H9 (cell line): ENCODE data around the gene MATK. TPM values are rescaled to one million over a fixed set of nuclear protein-coding genes. Genes with fewer than 3 reads are reported as not detected.

Experiments used
- DNase-seq: peaks from one replicate; pipeline ENCODE4 v3.0.0-alpha.2; 2017
- H2AFZ ChIP-seq: one replicate; pipeline ENCODE4 v1.6.1; 2013; ENCODE audit warnings: mild to moderate bottlenecking, low read length, control low read depth, moderate library complexity
- H2AK5ac ChIP-seq: 2 replicates; pipeline ENCODE4 v1.6.1; 2013; ENCODE audit warnings: low read length, control low read depth, mixed read lengths; ENCODE audit not compliant: insufficient read length
- H2BK120ac ChIP-seq: one replicate; pipeline ENCODE4 v1.6.1; 2013; ENCODE audit warnings: low read depth, mild to moderate bottlenecking, low read length, control low read depth, inconsistent platforms; ENCODE audit not compliant: poor library complexity, severe bottlenecking
- H2BK12ac ChIP-seq: 2 replicates; pipeline ENCODE4 v1.6.1; 2013; ENCODE audit warnings: low read length, control low read depth, mixed read lengths, low read depth; ENCODE audit not compliant: insufficient read length
- H2BK15ac ChIP-seq: 2 replicates; pipeline ENCODE4 v1.6.1; 2013; ENCODE audit warnings: low read depth, low read length, control low read depth
- H2BK20ac ChIP-seq: one replicate; pipeline ENCODE4 v1.6.1; 2013; ENCODE audit warnings: low read depth, mild to moderate bottlenecking, low read length, control low read depth, inconsistent platforms; ENCODE audit not compliant: poor library complexity, severe bottlenecking
- H2BK5ac ChIP-seq: 2 replicates; pipeline ENCODE4 v1.6.1; 2013; ENCODE audit warnings: low read length, control low read depth, mixed read lengths; ENCODE audit not compliant: insufficient read length
- H3K14ac ChIP-seq: 2 replicates; pipeline ENCODE4 v1.6.1; 2013; ENCODE audit warnings: low read length, control low read depth; ENCODE audit not compliant: insufficient read depth
- H3K18ac ChIP-seq: 2 replicates; pipeline ENCODE4 v1.6.1; 2013; ENCODE audit warnings: low read depth, mild to moderate bottlenecking, mixed read lengths, low read length, control low read depth; ENCODE audit not compliant: insufficient read length
- H3K23ac ChIP-seq: 2 replicates; pipeline ENCODE4 v1.6.1; 2013; ENCODE audit warnings: low read length, control low read depth, mixed read lengths, low read depth; ENCODE audit not compliant: insufficient read length
- H3K23me2 ChIP-seq: 2 replicates; pipeline ENCODE4 v1.6.1; 2013; ENCODE audit warnings: low read depth, mild to moderate bottlenecking, mixed read lengths, low read length, control low read depth; ENCODE audit not compliant: insufficient read length, poor library complexity, severe bottlenecking
- H3K27ac ChIP-seq: 2 replicates; pipeline ENCODE4 v1.5.1; 2013; ENCODE audit warnings: low read length, control low read depth, mixed read lengths, low read depth; ENCODE audit not compliant: insufficient read length
- H3K27me3 ChIP-seq: 2 replicates; pipeline ENCODE4 v1.6.1; 2013; ENCODE audit warnings: low read length, control low read depth, inconsistent platforms; ENCODE audit not compliant: insufficient read depth
- H3K4ac ChIP-seq: 2 replicates; pipeline ENCODE4 v1.6.1; 2013; ENCODE audit warnings: low read depth, mild to moderate bottlenecking, control low read depth, inconsistent platforms, low read length, moderate library complexity
- H3K4me1 ChIP-seq: 2 replicates; pipeline ENCODE4 v1.6.1; 2013; ENCODE audit warnings: low read length, control low read depth, inconsistent platforms; ENCODE audit not compliant: insufficient read depth
- H3K4me2 ChIP-seq: 2 replicates; pipeline ENCODE4 v1.6.1; 2013; ENCODE audit warnings: low read length, control low read depth, mixed read lengths; ENCODE audit not compliant: insufficient read length, insufficient read depth
- H3K56ac ChIP-seq: 2 replicates; pipeline ENCODE4 v1.6.1; 2013; ENCODE audit warnings: low read depth, mild to moderate bottlenecking, mixed read lengths, low read length, control low read depth; ENCODE audit not compliant: insufficient read length
- H3K79me1 ChIP-seq: 2 replicates; pipeline ENCODE4 v1.6.1; 2013; ENCODE audit warnings: low read depth, mild to moderate bottlenecking, moderate library complexity, low read length, control low read depth, inconsistent platforms; ENCODE audit not compliant: insufficient read depth, poor library complexity, severe bottlenecking
- H3K79me2 ChIP-seq: 2 replicates; pipeline ENCODE4 v1.6.1; 2013; ENCODE audit warnings: low read length, control low read depth, inconsistent platforms; ENCODE audit not compliant: insufficient read depth
- H3K9ac ChIP-seq: 2 replicates; pipeline ENCODE4 v1.6.1; 2013; ENCODE audit warnings: low read length, control low read depth, mixed read lengths; ENCODE audit not compliant: insufficient read length; ENCODE audit errors: extremely low read depth
- H3K9me3 ChIP-seq: one replicate; pipeline ENCODE4 v1.6.1; 2013; ENCODE audit warnings: low read depth, low read length, inconsistent platforms; ENCODE audit not compliant: control insufficient read depth
- H3T11ph ChIP-seq: one replicate; pipeline ENCODE4 v1.6.1; 2013; ENCODE audit warnings: mild to moderate bottlenecking, low read length, control low read depth, inconsistent platforms
- H4K20me1 ChIP-seq: one replicate; pipeline ENCODE4 v1.6.1; 2013; ENCODE audit not compliant: control insufficient read depth, insufficient read length, insufficient read depth
- H4K5ac ChIP-seq: 2 replicates; pipeline ENCODE4 v1.6.1; 2013; ENCODE audit warnings: low read depth, mild to moderate bottlenecking, mixed read lengths, low read length, control low read depth; ENCODE audit not compliant: insufficient read length
- H4K8ac ChIP-seq: replicated peaks from 2 replicates; pipeline ENCODE4 v1.6.1; 2013; ENCODE audit warnings: low read length, control low read depth, mixed read lengths, low read depth; ENCODE audit not compliant: insufficient read length
- H4K91ac ChIP-seq: 2 replicates; pipeline ENCODE4 v1.6.1; 2013; ENCODE audit warnings: low read depth, mild to moderate bottlenecking, moderate library complexity, mixed read lengths, low read length, control low read depth; ENCODE audit not compliant: insufficient read length
- H3K27ac Mint-ChIP-seq, 3 experiments: 2 replicates in 2 of 3; 3 replicates in 1 of 3; pipeline ENCODE4 v1.8.0; 2020 to 2021; ENCODE audit warnings: mixed read lengths in 3 of 3, mild to moderate bottlenecking in 1 of 3, moderate library complexity in 1 of 3
- H3K27me3 Mint-ChIP-seq: 2 replicates; pipeline ENCODE4 v1.8.0; 2021; ENCODE audit warnings: low read depth, mild to moderate bottlenecking, moderate library complexity, mixed read lengths
- H3K36me3 Mint-ChIP-seq, 3 experiments: 2 replicates in 2 of 3; 3 replicates in 1 of 3; pipeline ENCODE4 v1.8.0; 2020 to 2021; ENCODE audit warnings: low read depth in 3 of 3, mixed read lengths in 3 of 3; ENCODE audit not compliant: insufficient read depth in 1 of 3
- H3K4me1 Mint-ChIP-seq, 2 experiments: 2 replicates each; pipeline ENCODE4 v1.8.0; 2020; ENCODE audit warnings: mixed read lengths in 2 of 2
- H3K4me3 Mint-ChIP-seq, 2 experiments: 2 replicates in 1 of 2; 3 replicates in 1 of 2; pipeline ENCODE4 v1.8.0; 2020 to 2021; ENCODE audit warnings: mild to moderate bottlenecking in 2 of 2, mixed read lengths in 2 of 2, moderate library complexity in 1 of 2
- H3K9me3 Mint-ChIP-seq, 2 experiments: 2 replicates in 1 of 2; 3 replicates in 1 of 2; pipeline ENCODE4 v1.8.0; 2020; ENCODE audit warnings: mild to moderate bottlenecking in 2 of 2, mixed read lengths in 2 of 2, moderate library complexity in 1 of 2
- CTCF ChIP-seq: fragments of 200-600 bp; sonication (generic); conservative IDR thresholded peaks from 3 replicates; pipeline ENCODE4 v1.8.0; 2021; ENCODE audit warnings: antibody characterized with exemption, mild to moderate bottlenecking
- WGBS: extraction: QIAGEN DNeasy Blood & Tissue Kit; methylation state at CpG from one replicate; pipeline ENCODE4 v1.1.7; 2013; ENCODE audit warnings: missing lambda C conversion rate, low lambda C conversion rate, mixed read lengths; ENCODE audit not compliant: insufficient read length; ENCODE audit errors: extremely low coverage; 5-methylcytosine and 5-hydroxymethylcytosine counted together
- total RNA-seq: library from RNA; stranded (reverse); gene quantifications from 2 replicates; pipeline ENCODE4 v1.2.1, GENCODE V29; 2021

The MATK gene
- total RNA-seq, 1 experiment from 2014 or later, result 13.5 TPM

GRCh38 chr19:3800996-3801395 lies 14.8 kb upstream of the MATK start:
- Histone ChIP-seq H3T11ph (no peak overlapping the region), H3K4me1 (no peaks in the 10 kb centered on the region), H2BK15ac (no peak overlapping the region), H2BK120ac (no peak overlapping the region), H4K91ac (no peak overlapping the region), H3K9me3 (no peaks in the 10 kb centered on the region), H3K79me1 (no peaks in the 10 kb centered on the region), H3K23ac (no peak overlapping the region), H3K14ac (no peak overlapping the region), H3K27me3 (no peaks in the 10 kb centered on the region), H2BK20ac (no peak overlapping the region), H3K79me2 (no peaks in the 10 kb centered on the region), H3K18ac (no peak overlapping the region), H4K20me1 (no peaks in the 10 kb centered on the region), H3K56ac (no peak overlapping the region), H3K4me2 (peak overlapping the region; percentile 69), H2BK12ac (no peak overlapping the region), H2AK5ac (no peak overlapping the region), H2AFZ (no peak overlapping the region), H3K27ac (no peak overlapping the region), H3K9ac (no peak overlapping the region), H4K8ac (no peak overlapping the region), H3K4ac (no peak overlapping the region), H2BK5ac (no peak overlapping the region), H3K23me2 (peaks cover 7% of the 10 kb centered on the region), H4K5ac (no peak overlapping the region)
- Mint-ChIP-seq H3K9me3 (peaks cover 7 to 13% of the 10 kb centered on the region in 2 experiments), H3K27ac (no peak overlapping the region), H3K27me3 (peaks cover 52% of the 10 kb centered on the region), H3K36me3 (no peaks in the 10 kb centered on the region; a peak in 1 of 7 replicates), H3K4me3 (peak overlapping the region; percentile 49 to 77), H3K4me1 (peaks cover 0 to 14% of the 10 kb centered on the region in 2 experiments; a peak in 2 of 4 replicates)
- no peak for DNase-seq
- no CpG with 5 or more reads among the region's 21 CpGs for WGBS
- TF ChIP-seq CTCF, result no peak
